Measurements from ENCODE around the gene MSGN1.

The MSGN1 gene

GRCh38 chr2:17850151-17850550 lies 33.9 kb downstream of the MSGN1 start:
- no peak for DNase-seq

- peak; percentile 63 for DNase-seq
Observed at GRCh38 chr2:17851731-17852585, 35.7 kb downstream of the MSGN1 start.

GRCh38 chr2:17853799-17854198 lies 37.5 kb downstream of the MSGN1 start:
- DNase-seq: no peak

GRCh38 chr2:17857021-17857420 lies 40.8 kb downstream of the MSGN1 start:
- DNase-seq: no peak

GRCh38 chr2:17858064-17858463 lies 41.8 kb downstream of the MSGN1 start:
- DNase-seq: no peak

GRCh38 chr2:17863539-17863938 lies 47.3 kb downstream of the MSGN1 start:
- no peak for DNase-seq

- DNase-seq: no peak
Observed at GRCh38 chr2:17864676-17865075, 48.4 kb downstream of the MSGN1 start.

- DNase-seq: no peak
Observed at GRCh38 chr2:17867133-17867532, 50.9 kb downstream of the MSGN1 start.
